ENCODE results near the gene ADSS2. TPM values are rescaled to one million over a fixed set of nuclear protein-coding genes. Genes with fewer than 3 reads are reported as not detected.

Gene ADSS2
- total RNA-seq, 1 donor from 2014 or later, result 181 TPM

GRCh38 chr1:244466724-244467123 is 15.0 kb upstream of the ADSS2 start:
- H3K9me3 ChIP-seq (ENCODE audit: low read depth), result no peaks in the 10 kb centered on the region
- no peak overlapping the region for H3K4me3 ChIP-seq
- H3K36me3 ChIP-seq, result no peaks in the 10 kb centered on the region

GRCh38 chr1:244461245-244462071 is 9.7 kb upstream of the ADSS2 start, which contains the start of gene CATSPERE:
Gene CATSPERE (plus strand): TSS chr1:244461273. CDS start chr1:244461430, 157 bp downstream.
- H3K4me1 Mint-ChIP-seq, result peaks cover 2% of the 10 kb centered on the region
- H3K4me3 Mint-ChIP-seq, result peak within 1 kb of the TSS; percentile 77
- TF ChIP-seq EZH2phosphoT487 (IDR thresholded peaks at IDR 0.05) (no peak), CTCF (IDR thresholded peaks at IDR 0.05) (no peak)
- peak within 1 kb of the TSS; percentile 82 for H3K27ac Mint-ChIP-seq
- H3K9me3 Mint-ChIP-seq, result peaks cover 15% of the 10 kb centered on the region
- no peak within 1 kb of the TSS for H3K9ac ChIP-seq
- peaks cover 3% of the 10 kb centered on the region for H3K4me1 ChIP-seq
- H4K20me1 ChIP-seq (ENCODE audit: low read depth), result no peaks in the 10 kb centered on the region
- DNase-seq (ENCODE audit: low spot score), result peak; percentile 80
- peaks cover 10% of the 10 kb centered on the region for H3K36me3 Mint-ChIP-seq
- no peaks in the 10 kb centered on the region for H3K79me2 ChIP-seq (ENCODE audit: low read depth)
- peaks cover 5% of the 10 kb centered on the region for H3F3A ChIP-seq (ENCODE audit: low read depth)
- no peaks in the 10 kb centered on the region for H3K27me3 ChIP-seq
- H3K4me3 ChIP-seq, result peak within 1 kb of the TSS; percentile 44
- H3K9me3 ChIP-seq (ENCODE audit: low read depth), result peaks cover 17% of the 10 kb centered on the region
- no peak within 1 kb of the TSS for H3K27ac ChIP-seq
- peaks cover 2% of the 10 kb centered on the region for H3K27me3 Mint-ChIP-seq (ENCODE audit: insufficient read depth, low read depth)
- H3K36me3 ChIP-seq, result peaks cover 5% of the 10 kb centered on the region
- H2AFZ ChIP-seq (replicated peaks), result peak within 1 kb of the TSS; percentile 80
- peak within 1 kb of the TSS; percentile 62 for H3K4me2 ChIP-seq

More at GRCh38 chr1:244466724-244467123, 15.0 kb upstream of the ADSS2 start:
- Histone ChIP-seq H3K79me2 (ENCODE audit: low read depth) (no peaks in the 10 kb centered on the region), H3K4me1 (no peaks in the 10 kb centered on the region), H3F3A (ENCODE audit: low read depth) (no peaks in the 10 kb centered on the region), H3K27me3 (no peaks in the 10 kb centered on the region), H3K27ac (no peak overlapping the region), H3K4me2 (no peak overlapping the region), H3K9ac (no peak overlapping the region), H2AFZ (replicated peaks) (no peak overlapping the region), H4K20me1 (ENCODE audit: low read depth) (no peaks in the 10 kb centered on the region)
- H3K36me3 Mint-ChIP-seq, result no peaks in the 10 kb centered on the region
- no peaks in the 10 kb centered on the region for H3K4me1 Mint-ChIP-seq
- no peak for DNase-seq (ENCODE audit: low spot score)
- no peak overlapping the region for H3K27ac Mint-ChIP-seq
- no peak overlapping the region for H3K4me3 Mint-ChIP-seq
- no peaks in the 10 kb centered on the region for H3K27me3 Mint-ChIP-seq (ENCODE audit: insufficient read depth, low read depth)
- TF ChIP-seq CTCF (IDR thresholded peaks at IDR 0.05) (no peak), EZH2 (IDR thresholded peaks at IDR 0.05) (no peak), EZH2phosphoT487 (IDR thresholded peaks at IDR 0.05) (no peak)
- H3K9me3 Mint-ChIP-seq, result no peaks in the 10 kb centered on the region

- Histone ChIP-seq H3K79me2 (ENCODE audit: low read depth) (no peaks in the 10 kb centered on the region), H3K27ac (no peak overlapping the region), H3K4me2 (no peak overlapping the region), H3K4me3 (no peak overlapping the region), H3K36me3 (peaks cover 5% of the 10 kb centered on the region), H3K4me1 (peaks cover 16% of the 10 kb centered on the region), H3K9me3 (ENCODE audit: low read depth) (peaks cover 17% of the 10 kb centered on the region), H3F3A (ENCODE audit: low read depth) (peaks cover 17% of the 10 kb centered on the region), H2AFZ (replicated peaks) (no peak overlapping the region), H3K9ac (no peak overlapping the region), H3K27me3 (no peaks in the 10 kb centered on the region), H4K20me1 (ENCODE audit: low read depth) (no peaks in the 10 kb centered on the region)
- Mint-ChIP-seq H3K36me3 (peaks cover 10% of the 10 kb centered on the region), H3K4me3 (no peak overlapping the region), H3K4me1 (peaks cover 7% of the 10 kb centered on the region), H3K9me3 (peaks cover 15% of the 10 kb centered on the region), H3K27me3 (ENCODE audit: insufficient read depth, low read depth) (peaks cover 2% of the 10 kb centered on the region), H3K27ac (no peak overlapping the region)
- DNase-seq (ENCODE audit: low spot score), result no peak
- TF ChIP-seq EZH2phosphoT487 (IDR thresholded peaks at IDR 0.05) (no peak), EZH2 (IDR thresholded peaks at IDR 0.05) (no peak), CTCF (IDR thresholded peaks at IDR 0.05) (no peak)
Measured at GRCh38 chr1:244460197-244460596, 8.5 kb upstream of the ADSS2 start.

All from neural progenitor cell (in vitro differentiated cells).